ENCODE data around the gene DNAJB9.

DNAJB9 gene

DNA sequence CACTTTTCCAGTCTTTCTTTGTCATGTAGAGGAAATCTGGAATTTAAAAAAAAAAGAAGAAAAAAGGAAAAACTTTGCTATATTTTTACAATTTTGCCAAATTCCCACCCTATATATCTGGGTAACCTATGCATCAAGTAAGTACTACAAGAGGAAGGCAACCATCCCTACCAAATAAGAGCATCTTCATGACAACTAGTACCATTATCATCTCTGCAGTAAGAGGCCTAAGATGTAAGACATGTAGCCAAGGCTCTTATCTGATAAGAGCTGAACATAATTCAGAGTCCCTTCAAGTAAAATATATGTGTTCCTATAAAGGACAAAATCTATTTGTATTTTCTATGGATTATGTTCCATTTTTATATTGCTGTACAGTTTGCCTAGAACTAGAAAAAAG is 3.7 kb upstream of the DNAJB9 start:
- in situ Hi-C loops (cut with MboI; ENCODE audit: low sequenced_read_pairs) = no loop called here

DNA sequence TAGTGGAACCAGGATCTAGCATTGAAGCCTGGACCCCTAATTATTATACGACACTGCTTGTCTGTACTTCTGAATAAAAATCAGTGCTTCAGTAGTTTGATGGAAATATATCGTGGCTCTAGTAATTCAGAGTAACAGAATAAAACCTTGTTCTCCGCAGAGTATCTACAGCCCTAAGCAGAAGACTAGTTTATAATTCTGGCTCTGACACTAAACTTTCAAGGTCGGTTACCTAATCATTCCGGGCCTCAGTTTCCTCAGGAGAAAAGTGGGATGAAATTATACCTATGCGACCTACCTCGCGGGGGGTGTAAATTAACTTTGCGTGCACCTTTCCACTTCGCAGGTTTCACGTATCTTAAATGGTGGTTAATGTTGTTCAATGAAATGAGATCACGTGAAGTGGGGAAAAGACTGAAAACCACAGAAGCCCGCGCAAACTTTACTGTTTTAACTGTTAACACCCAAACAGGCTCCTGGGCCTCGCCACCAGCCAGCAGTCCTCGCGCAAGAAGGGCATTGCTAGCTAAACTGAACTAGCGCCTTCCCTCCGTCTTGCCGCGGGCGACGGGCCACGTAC is 783 bp upstream of the DNAJB9 start:
- in situ Hi-C loops (cut with MboI; ENCODE audit: low sequenced_read_pairs) = no loop called here

DNA sequence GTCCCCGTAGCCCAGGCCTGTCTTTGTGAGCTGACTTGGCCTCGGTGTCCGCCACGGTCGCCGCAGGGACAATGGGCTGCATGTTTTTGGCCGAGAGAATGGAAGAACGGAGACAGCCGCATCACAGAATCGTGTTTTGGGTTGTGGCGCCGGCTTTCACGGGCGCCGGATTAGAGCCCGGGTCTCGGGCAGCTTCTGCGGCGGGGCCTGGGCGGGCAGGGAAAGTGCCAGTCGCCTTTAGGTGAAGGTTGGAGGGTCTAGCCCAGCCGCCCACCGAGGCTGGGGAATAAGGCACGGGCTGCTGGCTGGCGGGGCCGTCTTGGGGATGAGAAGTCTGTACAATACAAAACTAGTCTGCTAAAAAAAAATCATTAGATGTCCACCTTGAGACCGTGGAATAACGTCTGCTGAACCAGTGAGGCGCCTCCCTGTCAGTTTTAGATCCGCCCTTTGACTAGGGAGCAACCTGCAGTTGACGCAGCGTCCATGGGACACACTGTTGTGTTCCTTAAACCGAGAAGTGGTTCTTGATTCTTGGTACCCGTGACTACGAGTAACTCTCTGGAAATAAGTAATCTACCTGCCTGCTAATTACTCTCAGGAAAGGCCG is 577 bp downstream of the DNAJB9 start:
- in situ Hi-C loops (cut with MboI; ENCODE audit: low sequenced_read_pairs) = no loop called here

DNA sequence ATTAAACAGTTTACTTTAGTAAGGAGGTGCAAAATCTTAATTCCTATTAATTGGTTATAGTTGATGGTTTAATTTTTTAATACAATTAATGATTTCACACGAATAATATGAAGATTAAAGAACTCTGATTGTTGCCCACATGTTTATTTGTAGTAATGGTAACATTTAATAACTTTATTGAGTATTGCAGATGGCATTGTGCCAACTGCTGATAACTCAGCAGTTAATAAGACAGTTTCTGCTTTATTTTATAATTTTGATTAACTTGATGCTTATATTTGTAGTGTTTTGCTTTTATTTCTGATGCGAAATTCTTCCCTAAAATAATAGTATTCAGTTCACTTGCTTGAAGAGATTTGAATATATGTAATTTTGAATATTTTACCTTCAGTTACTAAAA is 2.8 kb downstream of the DNAJB9 start:
- in situ Hi-C loops (cut with MboI; ENCODE audit: low sequenced_read_pairs) = no loop called here

DNA sequence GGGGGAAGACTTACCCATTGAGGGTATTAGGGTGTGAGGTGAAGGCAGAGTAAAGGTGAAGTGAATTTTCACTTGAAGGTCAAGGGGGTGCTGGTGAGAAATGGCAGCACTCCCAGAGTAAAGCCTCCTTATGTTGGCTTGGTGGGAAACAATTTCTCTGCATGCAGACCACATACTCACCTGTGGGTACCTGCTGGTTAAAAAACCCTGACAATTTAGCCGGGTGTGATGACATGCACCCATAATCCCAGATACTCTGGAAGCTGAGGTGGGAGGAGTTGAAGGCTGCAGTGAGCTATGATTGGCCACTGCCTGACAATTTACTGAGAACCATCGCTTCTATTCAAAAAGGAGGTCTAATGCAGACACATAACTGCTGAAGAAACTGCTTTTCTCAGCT is 5.5 kb downstream of the DNAJB9 start:
- in situ Hi-C loops (cut with MboI; ENCODE audit: low sequenced_read_pairs) = no loop called here

DNA sequence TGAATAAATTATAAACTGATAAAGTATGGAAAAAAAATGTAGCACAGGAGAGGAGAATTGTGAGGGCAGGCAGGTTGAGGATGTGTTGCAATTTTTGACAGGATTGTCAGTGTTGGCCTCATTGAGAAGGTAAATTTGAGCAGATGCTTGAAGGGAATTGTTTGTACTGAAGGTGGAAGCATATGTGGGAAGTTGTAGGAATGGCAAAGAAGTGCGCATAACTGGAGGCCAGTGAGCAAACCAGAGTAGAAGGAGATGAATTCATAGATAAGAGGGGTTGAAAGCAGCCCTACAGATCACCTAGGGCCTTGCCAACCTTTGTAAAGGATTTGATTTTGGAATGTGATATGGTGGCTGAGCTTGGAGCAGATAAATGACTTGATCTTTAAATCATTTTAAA is 6.4 kb downstream of the DNAJB9 start:
- in situ Hi-C loops (cut with MboI; ENCODE audit: low sequenced_read_pairs) = no loop called here

DNA sequence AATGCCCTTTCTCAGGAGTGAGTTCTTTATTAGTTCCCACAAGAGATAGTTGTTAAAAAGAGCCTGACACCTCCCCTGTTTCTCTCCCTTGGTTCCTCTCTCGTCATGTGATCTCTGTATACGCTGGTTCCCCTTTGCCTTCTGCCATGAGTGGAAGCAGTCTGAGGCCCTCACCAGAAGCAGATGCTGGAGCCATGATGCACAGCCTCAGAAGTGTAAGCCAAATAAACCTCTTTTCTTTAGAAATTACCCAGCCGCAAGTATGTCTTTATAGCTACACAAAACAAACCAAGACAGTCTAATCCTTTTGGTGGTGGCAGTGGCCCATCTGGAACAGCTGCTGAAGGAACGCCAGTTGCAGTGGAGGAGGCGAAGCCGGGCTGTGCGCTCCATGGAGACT is 9.3 kb downstream of the DNAJB9 start:
- in situ Hi-C loops (cut with MboI; ENCODE audit: low sequenced_read_pairs) = no loop called here

DNA sequence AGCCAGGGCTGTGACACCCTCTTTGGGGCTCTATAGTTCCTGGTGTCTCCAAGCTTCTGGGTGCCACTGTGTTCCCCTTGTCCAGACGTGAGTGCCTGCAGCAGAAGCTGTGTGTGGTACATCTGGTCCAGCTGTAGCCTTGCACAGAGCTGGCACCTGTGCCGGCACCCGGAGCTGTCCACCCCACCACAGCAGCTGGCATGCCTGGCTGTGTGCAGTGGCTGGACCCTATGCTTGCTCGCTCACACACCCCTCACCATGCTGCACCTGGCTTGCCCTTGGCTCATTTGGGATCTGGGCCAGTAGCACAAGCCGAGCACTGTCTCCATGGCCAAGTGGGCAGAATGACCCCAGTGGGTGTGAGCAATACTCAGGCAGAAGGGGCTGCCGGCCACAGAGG is 10.6 kb downstream of the DNAJB9 start:
- in situ Hi-C loops (cut with MboI; ENCODE audit: low sequenced_read_pairs) = no loop called here

DNA sequence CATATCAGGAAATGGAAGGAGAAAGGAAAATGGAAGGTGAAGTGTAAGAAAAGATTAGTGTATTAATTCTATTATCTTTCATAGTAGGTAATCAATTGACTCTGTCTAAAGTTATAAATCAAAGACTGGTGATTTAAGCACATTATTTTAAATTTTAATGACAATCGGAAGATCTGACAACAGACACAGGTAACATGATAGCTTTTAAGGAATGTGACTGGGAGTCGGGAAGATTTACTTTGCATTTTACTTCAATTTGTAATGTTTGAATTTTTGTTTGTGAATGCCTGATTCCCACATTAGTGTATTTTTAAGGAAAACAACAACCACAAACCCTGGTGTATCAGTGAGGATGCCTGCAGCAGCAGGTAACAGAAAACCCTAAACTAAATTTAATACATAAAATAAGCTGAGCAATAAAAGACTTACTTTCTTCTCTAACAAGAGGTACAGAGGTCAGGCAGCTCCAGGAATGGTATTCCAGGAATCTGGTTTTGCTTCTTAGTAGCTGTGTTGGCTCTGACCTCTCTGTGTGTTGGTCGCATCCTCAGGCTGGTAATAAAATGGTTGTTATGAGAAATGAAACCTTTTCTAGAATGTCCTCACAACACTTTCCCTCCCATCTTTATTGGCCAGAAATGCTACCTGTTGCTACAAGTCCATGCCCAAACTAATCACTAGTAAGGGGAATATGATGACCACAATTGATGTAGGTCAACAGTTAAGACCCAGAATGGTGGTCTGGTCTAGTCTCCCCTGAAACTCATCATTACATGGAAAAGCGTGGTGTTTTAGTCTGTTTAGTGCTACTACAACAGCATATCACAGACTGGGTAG is 12.2 kb downstream of the DNAJB9 start:
- in situ Hi-C loops (cut with MboI; ENCODE audit: low sequenced_read_pairs) = no loop called here

DNA sequence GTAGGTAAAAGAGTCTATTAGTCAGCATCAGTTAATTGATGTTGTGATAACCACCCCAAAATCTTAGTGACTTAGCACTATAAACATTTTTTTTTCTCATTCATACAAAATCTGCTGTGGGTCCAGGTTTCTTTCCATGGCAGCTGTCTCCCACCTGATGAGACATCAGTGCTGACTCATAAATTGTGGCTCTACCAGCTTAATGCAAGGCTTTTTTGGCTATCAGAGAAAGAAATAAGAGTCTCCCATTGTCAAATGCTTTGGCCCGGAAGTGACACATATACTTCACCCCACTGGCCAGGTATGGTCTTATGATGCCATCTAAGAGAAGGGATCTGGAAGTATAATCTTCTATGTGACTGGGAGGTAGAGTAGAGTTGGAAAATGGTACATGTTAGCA is 14.5 kb downstream of the DNAJB9 start:
- in situ Hi-C loops (cut with MboI; ENCODE audit: low sequenced_read_pairs) = no loop called here

DNA sequence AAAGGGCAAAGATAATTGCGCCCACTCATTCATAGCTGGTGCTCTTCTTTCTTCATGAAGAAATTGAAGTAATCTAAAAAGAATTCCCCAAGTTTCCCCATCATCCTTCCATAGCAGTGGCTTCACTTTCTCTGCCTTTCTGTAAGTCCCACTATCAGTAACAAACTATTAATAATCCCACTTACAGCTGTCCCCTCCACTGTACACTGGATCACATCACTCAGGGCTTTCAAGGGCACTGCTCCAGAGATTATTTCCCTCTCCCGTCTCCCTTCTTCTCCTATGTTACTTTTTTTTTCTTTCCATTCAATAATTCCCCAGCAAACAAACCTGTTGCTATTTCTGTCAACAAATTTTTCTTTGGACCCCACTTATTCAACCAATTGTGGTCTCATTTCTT is 16.2 kb downstream of the DNAJB9 start:
- in situ Hi-C loops (cut with MboI; ENCODE audit: low sequenced_read_pairs) = no loop called here

DNA sequence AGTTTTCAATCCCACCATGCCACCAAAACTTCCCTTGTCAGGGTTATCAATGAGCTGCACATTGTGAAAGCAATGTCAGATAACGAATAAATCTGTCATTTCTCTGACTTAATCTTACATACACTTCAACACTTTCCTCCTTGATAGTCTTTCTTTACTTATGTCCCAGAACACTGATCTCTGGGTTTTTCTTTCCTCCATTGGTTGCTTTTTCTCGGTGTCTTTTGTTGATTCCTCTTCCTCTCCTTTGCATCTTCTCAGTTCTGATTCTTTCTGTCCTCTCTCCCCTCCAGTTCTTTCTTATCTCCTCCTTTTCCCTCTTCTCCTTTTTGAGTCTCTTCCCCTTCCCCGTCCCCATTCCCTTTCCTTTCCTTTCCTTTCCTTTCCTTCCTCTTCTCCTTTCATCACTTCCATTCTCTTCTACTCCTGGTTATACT is 16.6 kb downstream of the DNAJB9 start:
- in situ Hi-C loops (cut with MboI; ENCODE audit: low sequenced_read_pairs) = no loop called here

DNA sequence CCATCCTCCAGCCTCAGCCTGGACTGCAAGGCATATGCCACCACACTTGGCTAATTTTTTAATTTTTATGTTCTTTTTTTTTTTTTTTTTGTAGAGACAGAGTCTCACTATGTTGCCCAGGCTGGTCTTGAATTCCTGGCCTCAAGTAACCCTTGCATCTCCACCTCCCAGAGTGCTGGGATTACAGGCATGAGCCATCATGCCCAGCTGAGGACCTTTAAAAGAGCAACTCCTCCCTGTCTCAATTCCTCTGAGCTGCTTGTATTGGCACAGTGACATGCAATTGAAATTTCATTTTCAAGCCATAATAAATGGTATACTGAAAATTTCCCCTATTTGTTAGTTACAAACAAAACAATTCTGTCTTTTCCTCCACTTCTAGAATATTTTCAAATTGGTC is 19.5 kb downstream of the DNAJB9 start:
- in situ Hi-C loops (cut with MboI; ENCODE audit: low sequenced_read_pairs) = no loop called here

DNA sequence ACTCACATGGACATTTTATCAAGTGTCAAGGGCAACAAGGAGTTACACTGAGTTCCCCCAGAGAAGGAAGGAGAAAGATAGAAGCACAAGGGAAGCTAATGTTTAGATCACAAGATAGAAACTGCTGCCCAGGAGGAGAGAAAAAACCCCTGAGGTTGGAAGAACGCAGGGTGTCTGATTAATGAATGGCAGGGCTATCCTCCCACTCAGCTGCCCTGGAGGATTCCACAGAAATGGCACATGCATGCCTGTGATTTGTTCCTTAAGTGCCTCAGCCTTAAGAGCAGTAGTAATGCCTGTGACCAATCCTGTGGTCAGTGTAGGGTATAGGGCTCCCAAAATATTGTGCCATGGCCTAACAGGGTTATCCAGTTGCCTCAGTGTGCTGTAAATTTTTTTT is 20.2 kb downstream of the DNAJB9 start:
- in situ Hi-C loops (cut with MboI; ENCODE audit: low sequenced_read_pairs) = no loop called here

DNA sequence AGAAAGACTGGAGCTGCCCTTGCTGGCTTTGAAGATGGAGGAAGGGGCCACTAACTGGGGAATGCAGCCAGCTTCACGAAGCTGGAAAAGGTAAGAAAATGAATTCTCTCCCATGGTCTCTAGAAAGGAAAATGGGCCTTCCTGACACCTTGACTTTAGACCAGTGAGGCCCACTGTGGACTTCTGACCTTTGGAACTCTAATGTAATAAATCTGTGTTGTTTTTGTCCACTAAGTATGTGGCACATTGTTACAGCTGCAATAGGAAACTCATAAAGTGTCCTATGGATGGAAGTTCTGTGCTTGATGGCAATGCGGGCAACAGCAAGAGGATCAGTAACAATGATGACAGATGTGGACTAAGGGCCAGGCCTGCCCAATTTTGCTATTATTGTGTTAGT is 20.9 kb downstream of the DNAJB9 start:
- in situ Hi-C loops (cut with MboI; ENCODE audit: low sequenced_read_pairs) = no loop called here

DNA sequence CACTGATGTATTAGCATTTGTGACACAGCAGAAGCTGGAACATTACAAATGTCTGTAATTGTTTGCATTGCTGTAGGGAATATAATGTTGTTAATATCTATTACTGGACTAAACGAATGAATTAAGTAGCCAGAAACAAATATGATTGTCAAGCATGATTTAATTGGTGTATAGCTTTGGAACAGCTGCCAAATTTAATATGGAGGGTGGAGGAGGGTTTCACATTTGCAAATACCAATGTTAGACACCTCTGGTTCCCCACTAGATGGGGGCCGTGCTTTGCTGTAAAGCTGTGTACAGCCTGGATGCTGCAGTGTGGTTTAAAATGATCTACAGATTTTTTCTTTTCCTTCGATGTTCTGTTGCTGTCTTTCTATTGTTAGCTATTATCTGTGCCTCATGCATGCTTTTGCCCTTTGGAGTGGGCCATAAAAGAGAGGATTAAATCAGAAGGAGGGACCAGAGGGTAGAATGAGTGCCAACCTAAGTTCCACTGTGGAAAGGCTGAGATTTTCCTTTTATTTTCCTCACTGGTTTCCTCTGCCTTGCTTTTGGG is 23.1 kb downstream of the DNAJB9 start:
- in situ Hi-C loops (cut with MboI; ENCODE audit: low sequenced_read_pairs) = no loop called here

DNA sequence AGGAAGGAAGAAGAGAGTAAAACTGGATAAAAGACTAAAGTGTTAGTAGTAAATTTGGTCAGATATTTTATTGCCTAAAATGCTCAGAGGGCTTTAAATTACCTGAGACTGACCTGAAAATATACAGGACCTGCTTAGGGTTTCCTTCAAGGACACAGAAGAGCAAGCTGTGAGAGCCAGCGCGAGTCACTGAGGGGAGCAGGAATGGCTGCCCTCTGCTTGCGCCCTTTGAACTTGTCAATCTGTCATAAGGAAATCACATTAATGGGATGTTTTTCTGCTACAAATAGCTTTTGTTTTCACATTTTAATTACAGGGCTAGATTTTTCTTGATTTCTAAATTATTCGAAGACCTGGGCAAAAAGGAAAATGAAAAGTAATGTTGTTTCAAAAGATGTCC is 26.9 kb downstream of the DNAJB9 start:
- in situ Hi-C loops (cut with MboI; ENCODE audit: low sequenced_read_pairs) = no loop called here

DNA sequence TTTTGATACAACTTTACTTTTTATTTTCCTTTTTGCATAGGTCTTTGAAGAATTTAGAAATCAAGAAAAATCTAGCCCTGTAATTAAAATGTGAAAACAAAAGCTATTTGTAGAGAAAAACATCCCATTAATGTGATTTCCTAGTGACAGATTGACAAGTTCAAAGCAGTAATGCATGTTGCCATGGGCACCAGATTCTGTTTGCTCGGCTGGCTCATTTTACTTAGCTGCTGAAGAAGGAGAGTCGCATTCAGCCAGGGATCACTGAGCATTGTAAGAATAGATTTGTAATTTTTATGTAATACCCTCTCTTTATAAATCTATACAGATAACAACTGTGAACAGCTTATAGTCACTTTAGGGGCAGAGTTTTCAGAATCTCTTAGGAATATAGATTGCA is 28.5 kb downstream of the DNAJB9 start:
- in situ Hi-C loops (cut with MboI; ENCODE audit: low sequenced_read_pairs) = no loop called here

DNA sequence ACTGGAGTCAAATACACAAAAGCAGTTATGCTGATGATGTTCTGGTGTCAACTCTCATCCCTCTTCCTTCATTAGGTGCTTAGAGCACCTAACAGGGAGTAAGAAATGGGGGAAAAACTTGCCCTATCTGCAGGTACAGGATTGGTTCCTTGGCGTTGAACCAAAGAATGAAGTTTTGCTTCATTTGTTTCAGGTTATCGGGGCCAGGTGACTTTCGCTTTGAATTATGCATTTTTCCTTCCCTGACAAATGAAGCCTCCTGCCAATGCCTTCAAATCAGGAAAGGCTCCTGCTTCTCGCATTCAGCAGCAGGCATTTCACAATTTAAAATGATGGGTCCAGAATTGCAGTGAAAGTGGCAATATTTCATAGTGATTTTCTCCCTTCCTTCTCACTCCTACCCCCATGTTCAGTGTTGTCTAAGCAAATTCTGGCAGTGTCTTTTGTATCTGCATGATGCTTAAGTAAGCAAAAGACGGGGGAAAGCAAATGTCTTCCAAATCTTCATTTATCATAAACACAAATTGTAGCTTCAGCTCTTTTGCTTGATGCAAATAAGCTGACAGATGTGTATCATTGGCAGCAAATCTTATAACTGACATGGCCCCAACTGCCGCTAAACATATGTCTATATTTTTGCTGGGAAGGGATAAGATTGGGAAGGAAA is 29.4 kb downstream of the DNAJB9 start:
- in situ Hi-C loops (cut with MboI; ENCODE audit: low sequenced_read_pairs) = no loop called here

DNA sequence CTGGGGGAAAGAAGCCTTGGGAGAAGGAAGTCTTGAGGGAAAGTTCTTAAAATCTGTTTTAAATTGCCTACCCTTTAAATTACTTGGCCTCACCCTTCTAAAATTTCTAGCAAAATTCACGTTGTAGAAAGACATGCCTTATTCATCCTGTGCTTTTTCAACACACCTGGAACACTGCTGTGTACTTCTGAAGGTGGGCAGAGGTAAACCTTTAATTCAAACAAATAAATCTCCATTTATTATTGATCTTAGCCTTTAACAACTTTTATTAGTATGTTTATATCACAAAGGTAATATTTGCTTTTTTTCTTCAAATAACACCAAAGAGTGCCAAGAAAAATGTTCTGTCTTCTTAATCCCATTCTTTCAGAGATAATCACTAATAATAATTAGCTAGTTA is 30.7 kb downstream of the DNAJB9 start:
- in situ Hi-C loops (cut with MboI; ENCODE audit: low sequenced_read_pairs) = no loop called here

DNA sequence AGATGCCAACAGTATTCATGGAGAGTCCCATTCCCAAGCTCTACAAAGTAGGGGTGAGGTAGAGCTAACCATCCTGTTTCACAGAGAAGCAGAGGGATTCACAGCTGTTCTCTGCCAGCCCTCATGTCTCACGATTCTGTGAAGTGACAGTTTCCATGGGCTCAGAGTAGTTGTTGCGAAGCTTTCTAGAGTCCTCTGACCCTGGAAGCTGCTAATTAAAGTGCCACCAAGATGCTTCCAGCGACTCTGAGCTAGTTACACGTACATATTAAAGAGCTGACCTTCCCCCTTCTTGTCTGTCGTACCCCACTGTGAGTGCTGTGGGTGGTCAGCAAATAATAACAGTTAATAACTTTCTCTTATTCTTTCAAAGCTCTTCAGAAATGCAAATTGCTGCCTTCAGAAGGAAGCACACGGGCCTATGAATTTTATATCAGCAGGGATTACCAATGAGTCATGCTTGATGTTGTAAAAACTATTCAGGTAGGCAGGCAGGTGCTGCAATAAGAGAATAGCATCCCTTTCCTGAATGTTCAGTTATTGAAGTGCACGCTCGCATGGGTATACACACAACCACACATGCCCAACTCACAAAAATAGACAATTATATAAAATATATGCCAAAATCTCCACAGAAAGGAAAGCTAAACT is 34.1 kb downstream of the DNAJB9 start:
- in situ Hi-C loops (cut with MboI; ENCODE audit: low sequenced_read_pairs) = no loop called here
